Vein endothelial cell (primary cell): ENCODE results near the gene NAB2. TPM values are rescaled to one million over a fixed set of nuclear protein-coding genes. Genes with fewer than 3 reads are reported as not detected.

Source experiments
- total RNA-seq: library from RNA; depleted of rRNA; stranded (reverse); fragments of >200 nt; gene quantifications from 2 replicates; pipeline ENCODE4 v1.2.3, GENCODE V29; 2012

NAB2 gene, protein sequence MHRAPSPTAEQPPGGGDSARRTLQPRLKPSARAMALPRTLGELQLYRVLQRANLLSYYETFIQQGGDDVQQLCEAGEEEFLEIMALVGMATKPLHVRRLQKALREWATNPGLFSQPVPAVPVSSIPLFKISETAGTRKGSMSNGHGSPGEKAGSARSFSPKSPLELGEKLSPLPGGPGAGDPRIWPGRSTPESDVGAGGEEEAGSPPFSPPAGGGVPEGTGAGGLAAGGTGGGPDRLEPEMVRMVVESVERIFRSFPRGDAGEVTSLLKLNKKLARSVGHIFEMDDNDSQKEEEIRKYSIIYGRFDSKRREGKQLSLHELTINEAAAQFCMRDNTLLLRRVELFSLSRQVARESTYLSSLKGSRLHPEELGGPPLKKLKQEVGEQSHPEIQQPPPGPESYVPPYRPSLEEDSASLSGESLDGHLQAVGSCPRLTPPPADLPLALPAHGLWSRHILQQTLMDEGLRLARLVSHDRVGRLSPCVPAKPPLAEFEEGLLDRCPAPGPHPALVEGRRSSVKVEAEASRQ
- 12.0 and 18.9 TPM in 2 replicates for total RNA-seq

DNA sequence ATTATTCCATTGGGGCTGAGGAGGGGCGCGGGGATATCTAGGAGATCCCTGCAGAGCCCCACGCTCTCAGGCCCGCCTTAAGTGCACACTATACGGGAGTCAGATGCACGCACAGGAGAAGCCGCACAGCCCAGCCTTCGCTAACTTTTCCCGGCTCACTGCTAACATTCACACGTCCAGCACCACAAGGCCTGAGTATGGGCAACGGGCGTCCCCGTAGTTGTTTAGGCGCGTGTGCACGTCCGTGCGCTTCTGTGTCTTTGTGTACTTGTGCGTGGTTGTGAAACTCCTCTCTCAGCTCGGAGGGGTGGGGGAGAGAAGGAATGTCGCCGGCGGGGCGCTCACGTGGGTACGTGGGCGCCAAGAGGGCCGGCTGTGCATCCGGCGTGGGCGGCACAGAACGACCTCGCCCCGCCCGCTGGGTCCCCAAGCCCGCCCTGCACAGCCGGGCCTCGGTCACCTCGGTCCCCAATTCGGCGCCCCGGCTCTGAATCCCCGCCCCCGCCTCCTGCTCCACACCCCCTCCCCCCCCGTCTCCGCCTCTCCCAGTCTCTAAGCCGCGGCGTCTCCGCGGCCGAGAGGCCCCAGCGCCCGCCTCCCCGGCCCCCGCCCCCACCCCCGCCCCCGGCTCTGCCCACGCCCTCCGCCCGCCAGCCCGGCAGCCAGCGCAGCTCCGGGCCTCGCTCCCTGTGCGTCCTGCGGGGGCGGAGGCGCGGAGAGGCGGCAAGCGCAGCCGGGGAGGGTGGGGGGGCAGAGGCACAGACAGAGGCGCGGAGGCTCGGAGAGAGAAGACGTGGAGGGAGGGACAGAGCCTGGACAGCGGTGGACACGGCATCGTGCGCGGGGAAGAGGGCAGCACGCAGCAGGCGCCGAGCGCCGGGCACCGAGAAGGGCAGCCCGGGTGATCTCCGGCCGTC, at the start of gene NAB2:
Gene NAB2, plus strand, starts transcription at position 761 of the 917 bp plus-strand sequence. CDS start 158 bp downstream, outside the sequence.

GRCh38 chr12:57049890-57050289, 39.0 kb upstream of the NAB2 start, which contains the start of gene MYO1A:
MYO1A (minus strand) TSS chr12:57050129; CDS start chr12:57048323, 1,806 bp downstream.

DNA sequence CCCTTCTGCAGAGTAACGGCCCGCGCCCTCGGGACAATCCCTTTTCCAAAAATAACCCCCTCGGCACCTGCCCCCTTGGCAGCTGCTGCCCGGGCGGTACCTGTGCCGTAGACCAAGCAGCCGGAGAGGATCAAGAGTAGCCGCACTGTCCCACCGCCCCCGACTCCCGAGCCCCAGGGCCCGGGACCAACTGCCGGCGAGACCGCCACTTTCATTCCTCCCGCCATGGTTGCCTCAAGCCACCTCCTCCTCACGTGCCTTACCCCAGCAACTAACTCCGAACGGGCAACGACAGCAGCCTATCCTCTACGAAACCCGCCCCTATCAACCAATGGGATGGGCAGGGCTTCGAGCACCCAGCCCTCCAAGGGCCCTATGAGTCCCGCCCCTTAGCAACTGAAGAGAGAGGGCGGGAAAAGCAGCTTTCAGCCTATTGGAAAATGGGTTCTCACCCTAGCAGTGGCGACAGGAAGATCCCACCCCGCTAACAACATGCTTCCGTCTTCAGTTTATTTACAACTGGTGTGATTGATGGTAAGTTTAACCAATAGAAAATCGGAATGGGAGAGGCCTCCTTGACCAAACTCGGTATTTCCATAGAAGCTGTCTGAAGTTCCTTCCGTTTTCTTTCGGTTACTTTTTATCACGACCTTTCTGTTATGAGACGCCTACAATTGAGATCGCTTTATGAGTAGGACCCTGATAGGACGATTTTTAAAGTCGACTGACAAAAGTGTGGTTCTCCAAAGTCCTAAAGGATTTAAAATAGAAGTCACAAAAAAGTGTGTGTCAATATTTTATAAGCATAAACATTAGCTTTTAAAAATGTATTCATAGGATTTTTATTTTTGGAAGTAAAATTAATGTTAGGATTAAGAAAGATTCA, 10.2 kb upstream of the NAB2 start, which contains the start of gene NEMP1:
Gene NEMP1, minus strand, starts transcription at position 273 of the 886 bp plus-strand sequence. Its CDS starts 46 bp downstream, at position 227.

DNA sequence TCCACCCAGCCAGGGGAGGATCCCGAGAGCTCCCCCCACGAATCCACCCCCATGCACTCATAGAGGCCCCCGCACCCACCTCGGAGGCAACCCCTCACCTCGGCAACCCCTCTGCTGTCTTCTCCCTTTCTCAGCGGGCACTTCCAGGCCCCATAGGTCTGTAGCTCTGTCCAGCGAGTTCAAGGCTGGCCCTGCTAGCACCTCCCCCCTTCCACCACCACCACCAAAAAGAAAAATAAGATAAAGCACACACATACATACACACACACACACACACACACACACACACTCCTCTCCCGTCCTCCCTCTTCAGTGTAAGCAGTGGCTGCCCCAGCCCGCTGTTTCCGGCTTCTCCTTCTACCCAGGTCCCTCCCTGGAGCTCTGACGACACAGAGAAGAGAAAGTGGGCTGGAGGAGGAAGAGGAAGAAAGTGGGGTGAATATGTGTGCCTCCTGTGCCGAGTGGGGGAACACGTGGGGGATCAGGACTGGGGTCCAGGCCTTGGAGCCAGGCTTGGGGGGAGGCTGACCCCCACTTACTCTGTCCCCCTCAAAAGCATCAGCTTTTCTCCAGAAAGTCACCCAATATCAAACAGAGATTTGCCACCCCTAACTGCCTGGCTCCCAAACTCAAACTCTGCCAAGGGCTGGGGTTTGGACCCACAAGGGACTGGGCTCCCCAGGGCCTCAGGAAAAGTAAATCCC, 22.3 kb downstream of the NAB2 start, which contains the start of gene STAT6:
Gene STAT6, minus strand, starts transcription at position 332 of the 704 bp plus-strand sequence. CDS start 3,084 bp downstream, outside the sequence.

GRCh38 chr12:57127726-57128518, 39.0 kb downstream of the NAB2 start, which contains the start of gene LRP1:
LRP1 (plus strand) TSS chr12:57128483; CDS start chr12:57128965, 482 bp downstream.

Other genes starting within 250 kb of the NAB2 start
- not detected in 2 replicates for gene SDR9C7, start 154.7 kb upstream of the NAB2 start, total RNA-seq
- gene RDH16, start 131.5 kb upstream of the NAB2 start, total RNA-seq = under 0.01 TPM in 1 of 2 replicates, not detected in the other
- 11.5 and 12.1 TPM in 2 replicates for gene ZBTB39, start 82.6 kb upstream of the NAB2 start, total RNA-seq
- gene TAC3, start 72.6 kb upstream of the NAB2 start, total RNA-seq = not detected in 2 replicates
- gene MYO1A, start 39.0 kb upstream of the NAB2 start, total RNA-seq = under 0.01 TPM in 1 of 2 replicates, not detected in the other
- 5.9 and 10.7 TPM in 2 replicates for gene NEMP1, start 10.3 kb upstream of the NAB2 start, total RNA-seq
- 96.0 and 100 TPM in 2 replicates for gene STAT6, start 22.2 kb downstream of the NAB2 start, total RNA-seq
- gene LRP1, start 39.4 kb downstream of the NAB2 start, total RNA-seq = 1.6 and 4.6 TPM in 2 replicates
- not detected in 2 replicates for gene LRP1-AS, start 58.5 kb downstream of the NAB2 start, total RNA-seq
- 0.19 TPM in 1 of 2 replicates, not detected in the other for gene NXPH4, start 127.7 kb downstream of the NAB2 start, total RNA-seq
- gene SHMT2, start 140.6 kb downstream of the NAB2 start, total RNA-seq = 197 and 216 TPM in 2 replicates
- 0.65 TPM in 1 of 2 replicates, not detected in the other for gene STAC3, start 162.1 kb downstream of the NAB2 start, total RNA-seq